ENCODE data around the gene MNDA.
A peak's percentile ranks its signal among the peaks of the same experiment; 100 is the strongest.
"Not testable (repeated sequence)": the region's sequence is repeated elsewhere in the genome, so short reads cannot be mapped to it uniquely, and the experiment has no call there.

Gene MNDA

GRCh38 chr1:158836038-158836437 is 4.9 kb downstream of the MNDA start:
- peak overlapping the region; percentile 92 for H3K27ac ChIP-seq
- no peaks in the 10 kb centered on the region for H3K27me3 ChIP-seq
- H3K9me3 ChIP-seq: no peaks in the 10 kb centered on the region
- peaks cover 51% of the 10 kb centered on the region for H3K36me3 ChIP-seq
- H3K4me3 ChIP-seq (ENCODE audit: low read depth in 1 of 2, low read length in 1 of 2): peak overlapping the region; percentile 75 to 86
- no peak for TF ChIP-seq CTCF (IDR thresholded peaks at IDR 0.05)
- H3K4me1 ChIP-seq (ENCODE audit: control insufficient read depth in 1 of 2, insufficient read depth in 1 of 2, low read depth in 1 of 2, low read length in 1 of 2): peaks cover 21 to 62% of the 10 kb centered on the region in 2 experiments

GRCh38 chr1:158838660-158839059 is 7.5 kb downstream of the MNDA start:
- Histone ChIP-seq H3K27me3 (no peaks in the 10 kb centered on the region), H3K4me3 (ENCODE audit: low read depth in 1 of 2, low read length in 1 of 2) (peak overlapping the region; percentile 75 to 86), H3K4me1 (ENCODE audit: control insufficient read depth in 1 of 2, insufficient read depth in 1 of 2, low read depth in 1 of 2, low read length in 1 of 2) (peaks cover 47 to 84% of the 10 kb centered on the region in 2 experiments), H3K9me3 (no peaks in the 10 kb centered on the region), H3K27ac (peak overlapping the region; percentile 92), H3K36me3 (peaks cover 77% of the 10 kb centered on the region)
- no peak for TF ChIP-seq CTCF (IDR thresholded peaks at IDR 0.05)

- H3K4me3 ChIP-seq (ENCODE audit: low read depth in 1 of 2, low read length in 1 of 2): peak overlapping the region; percentile 75 to 86
- H3K4me1 ChIP-seq (ENCODE audit: control insufficient read depth in 1 of 2, insufficient read depth in 1 of 2, low read depth in 1 of 2, low read length in 1 of 2): peaks cover 56 to 93% of the 10 kb centered on the region in 2 experiments
- no peak for TF ChIP-seq CTCF (IDR thresholded peaks at IDR 0.05)
- H3K9me3 ChIP-seq: no peaks in the 10 kb centered on the region
- peaks cover 81% of the 10 kb centered on the region for H3K36me3 ChIP-seq
- peak overlapping the region; percentile 92 for H3K27ac ChIP-seq
- H3K27me3 ChIP-seq: no peaks in the 10 kb centered on the region
Measured at GRCh38 chr1:158839566-158839965, 8.4 kb downstream of the MNDA start.

GRCh38 chr1:158840236-158840635 is 9.1 kb downstream of the MNDA start:
- H3K4me3 ChIP-seq (ENCODE audit: low read depth in 1 of 2, low read length in 1 of 2): peak overlapping the region; percentile 75 to 86
- H3K9me3 ChIP-seq: no peaks in the 10 kb centered on the region
- peak overlapping the region; percentile 92 for H3K27ac ChIP-seq
- H3K36me3 ChIP-seq: peaks cover 81% of the 10 kb centered on the region
- no peak for TF ChIP-seq CTCF (IDR thresholded peaks at IDR 0.05)
- no peaks in the 10 kb centered on the region for H3K27me3 ChIP-seq
- H3K4me1 ChIP-seq (ENCODE audit: control insufficient read depth in 1 of 2, insufficient read depth in 1 of 2, low read depth in 1 of 2, low read length in 1 of 2): peaks cover 61 to 93% of the 10 kb centered on the region in 2 experiments

GRCh38 chr1:158864595-158864994 is 33.4 kb downstream of the MNDA start:
- TF ChIP-seq CTCF (IDR thresholded peaks at IDR 0.05): no peak

GRCh38 chr1:158870438-158870837 is 39.3 kb downstream of the MNDA start:
- not testable (repeated sequence) for H3K4me1 ChIP-seq (ENCODE audit: control insufficient read depth in 1 of 2, insufficient read depth in 1 of 2, low read depth in 1 of 2, low read length in 1 of 2); H3K27me3 ChIP-seq; H3K9me3 ChIP-seq; H3K4me3 ChIP-seq (ENCODE audit: low read depth in 1 of 2, low read length in 1 of 2); H3K36me3 ChIP-seq; H3K27ac ChIP-seq

More at GRCh38 chr1:158864595-158864994, 33.4 kb downstream of the MNDA start:
- Histone ChIP-seq H3K9me3 (no peaks in the 10 kb centered on the region), H3K4me1 (ENCODE audit: control insufficient read depth in 1 of 2, insufficient read depth in 1 of 2, low read depth in 1 of 2, low read length in 1 of 2) (no peaks in the 10 kb centered on the region), H3K4me3 (ENCODE audit: low read depth in 1 of 2, low read length in 1 of 2) (no peak overlapping the region), H3K27ac (no peak overlapping the region), H3K36me3 (no peaks in the 10 kb centered on the region), H3K27me3 (no peaks in the 10 kb centered on the region)

Data from neutrophil (primary cell).